HEK293 (cell line): Measurements from ENCODE around the gene H3-3A.

Experiments used
- CTCF ChIA-PET: fragments of 350-600 bp; formaldehyde crosslinking; extraction: SDS; loops from one replicate; lab custom pipeline; 2021; ENCODE audit warnings: antibody characterized with exemption; lab: Yijun Ruan, JAX
- POLR2A ChIA-PET: fragments of 300-600 bp; formaldehyde crosslinking; extraction: SDS; loops from one replicate; lab custom pipeline; 2020; ENCODE audit warnings: antibody characterized with exemption, inconsistent platforms; lab: Yijun Ruan, JAX
- H3K27ac ChIP-seq: fragments of 200-500 bp; sonication (Bioruptor generic); 2 replicates; pipeline ENCODE4 v1.5.1; 2014; ENCODE audit warnings: low read depth, low read length, control low read depth, inconsistent platforms; ENCODE audit errors: extremely low read depth
- H3K36me3 ChIP-seq, 2 experiments: fragments of 200-500 bp in 1 of 2; sonication (Bioruptor generic) in 1 of 2; 1 replicate in 1 of 2; 2 replicates in 1 of 2; pipeline ENCODE4 v1.5.1; 2014 to 2017; ENCODE audit warnings: inconsistent platforms in 2 of 2, low read length in 2 of 2; ENCODE audit not compliant: control insufficient read depth in 2 of 2, insufficient read depth in 1 of 2
- H3K4me1 ChIP-seq: fragments of 200-500 bp; sonication (Bioruptor generic); 2 replicates; pipeline ENCODE4 v1.5.1; 2014; ENCODE audit warnings: mild to moderate bottlenecking, low read length, inconsistent platforms; ENCODE audit not compliant: control insufficient read depth, insufficient read depth
- H3K4me3 ChIP-seq: 2 replicates; pipeline ENCODE4 v1.5.1; 2011; ENCODE audit warnings: low read depth, mild to moderate bottlenecking, control low read depth, low read length, moderate library complexity
- H3K9me3 ChIP-seq: fragments of 200-500 bp; sonication (Bioruptor generic); 2 replicates; pipeline ENCODE4 v1.5.1; 2014; ENCODE audit warnings: low read depth, low read length, inconsistent platforms; ENCODE audit not compliant: control insufficient read depth, insufficient read depth
- GLIS1 ChIP-seq: fragments of 450-650 bp; formaldehyde crosslinking; IDR thresholded peaks from 2 replicates; pipeline ENCODE4 v1.5.1; 2016; ENCODE audit warnings: missing biosample characterization, missing genetic modification characterization
- SALL2 ChIP-seq: fragments of 450-650 bp; formaldehyde crosslinking; IDR thresholded peaks from 2 replicates; pipeline ENCODE4 v1.5.0; 2017; ENCODE audit warnings: missing biosample characterization, mild to moderate bottlenecking, missing genetic modification characterization, borderline replicate concordance
- WT1 ChIP-seq: fragments of 450-650 bp; formaldehyde crosslinking; IDR thresholded peaks from 2 replicates; pipeline ENCODE4 v1.5.1; 2016; ENCODE audit warnings: missing biosample characterization, missing genetic modification characterization
- ZBTB17 ChIP-seq: fragments of 450-650 bp; formaldehyde crosslinking; IDR thresholded peaks from 2 replicates; pipeline ENCODE4 v1.5.1; 2016; ENCODE audit warnings: missing biosample characterization, missing genetic modification characterization
- ZBTB8A ChIP-seq: fragments of 450-650 bp; formaldehyde crosslinking; IDR thresholded peaks from 2 replicates; pipeline ENCODE4 v1.5.1; 2016; ENCODE audit warnings: missing biosample characterization, missing genetic modification characterization
- ZFP37 ChIP-seq: fragments of 450-650 bp; formaldehyde crosslinking; IDR thresholded peaks from 2 replicates; pipeline ENCODE4 v1.5.1; 2016; ENCODE audit warnings: missing biosample characterization, missing genetic modification characterization
- ZFP69B ChIP-seq: fragments of 450-650 bp; formaldehyde crosslinking; IDR thresholded peaks from 2 replicates; pipeline ENCODE4 v1.5.1; 2016; ENCODE audit warnings: missing biosample characterization, missing genetic modification characterization
- ZNF133 ChIP-seq: fragments of 450-650 bp; formaldehyde crosslinking; IDR thresholded peaks from 2 replicates; pipeline ENCODE4 v1.5.1; 2016; ENCODE audit warnings: missing biosample characterization, missing genetic modification characterization
- ZNF223 ChIP-seq: fragments of 450-650 bp; formaldehyde crosslinking; IDR thresholded peaks from 2 replicates; pipeline ENCODE4 v1.5.1; 2016; ENCODE audit warnings: missing biosample characterization, missing genetic modification characterization
- ZNF23 ChIP-seq: fragments of 450-650 bp; formaldehyde crosslinking; IDR thresholded peaks from 2 replicates; pipeline ENCODE4 v1.5.1; 2016; ENCODE audit warnings: missing biosample characterization, missing genetic modification characterization, borderline replicate concordance
- ZNF292 ChIP-seq: fragments of 450-650 bp; formaldehyde crosslinking; IDR thresholded peaks from 2 replicates; pipeline ENCODE4 v1.5.1; 2016; ENCODE audit warnings: low read depth, missing biosample characterization, missing genetic modification characterization, borderline replicate concordance
- ZNF366 ChIP-seq: fragments of 450-650 bp; formaldehyde crosslinking; conservative IDR thresholded peaks from 2 replicates; pipeline ENCODE4 v1.5.1; 2016; ENCODE audit warnings: missing biosample characterization, missing genetic modification characterization
- ZNF561 ChIP-seq: fragments of 450-650 bp; IDR thresholded peaks from 2 replicates; pipeline ENCODE4 v1.5.1; 2018; ENCODE audit warnings: missing biosample characterization, missing genetic modification characterization, borderline replicate concordance
- ZNF600 ChIP-seq: fragments of 450-650 bp; formaldehyde crosslinking; IDR thresholded peaks from 2 replicates; pipeline ENCODE4 v1.5.1; 2016; ENCODE audit warnings: missing biosample characterization, missing genetic modification characterization
- ZSCAN16 ChIP-seq: fragments of 450-650 bp; formaldehyde crosslinking; IDR thresholded peaks from 2 replicates; pipeline ENCODE4 v1.5.1; 2016; ENCODE audit warnings: missing biosample characterization, missing genetic modification characterization
- TF ChIP-seq, protein P1 (sequence below): fragments of 450-650 bp; formaldehyde crosslinking; IDR thresholded peaks from 2 replicates; pipeline ENCODE4 v1.5.1; 2017; ENCODE audit warnings: missing biosample characterization, missing genetic modification characterization
- TF ChIP-seq, protein P2 (sequence below): fragments of 450-650 bp; formaldehyde crosslinking; IDR thresholded peaks from 2 replicates; pipeline ENCODE4 v1.5.1; 2016; ENCODE audit warnings: missing biosample characterization, missing genetic modification characterization
- TF ChIP-seq, protein P3 (sequence below): IDR thresholded peaks from 2 replicates; pipeline ENCODE4 v1.6.1; 2011; ENCODE audit warnings: mild to moderate bottlenecking, low read depth, low read length, borderline replicate concordance

The H3-3A gene

DNA sequence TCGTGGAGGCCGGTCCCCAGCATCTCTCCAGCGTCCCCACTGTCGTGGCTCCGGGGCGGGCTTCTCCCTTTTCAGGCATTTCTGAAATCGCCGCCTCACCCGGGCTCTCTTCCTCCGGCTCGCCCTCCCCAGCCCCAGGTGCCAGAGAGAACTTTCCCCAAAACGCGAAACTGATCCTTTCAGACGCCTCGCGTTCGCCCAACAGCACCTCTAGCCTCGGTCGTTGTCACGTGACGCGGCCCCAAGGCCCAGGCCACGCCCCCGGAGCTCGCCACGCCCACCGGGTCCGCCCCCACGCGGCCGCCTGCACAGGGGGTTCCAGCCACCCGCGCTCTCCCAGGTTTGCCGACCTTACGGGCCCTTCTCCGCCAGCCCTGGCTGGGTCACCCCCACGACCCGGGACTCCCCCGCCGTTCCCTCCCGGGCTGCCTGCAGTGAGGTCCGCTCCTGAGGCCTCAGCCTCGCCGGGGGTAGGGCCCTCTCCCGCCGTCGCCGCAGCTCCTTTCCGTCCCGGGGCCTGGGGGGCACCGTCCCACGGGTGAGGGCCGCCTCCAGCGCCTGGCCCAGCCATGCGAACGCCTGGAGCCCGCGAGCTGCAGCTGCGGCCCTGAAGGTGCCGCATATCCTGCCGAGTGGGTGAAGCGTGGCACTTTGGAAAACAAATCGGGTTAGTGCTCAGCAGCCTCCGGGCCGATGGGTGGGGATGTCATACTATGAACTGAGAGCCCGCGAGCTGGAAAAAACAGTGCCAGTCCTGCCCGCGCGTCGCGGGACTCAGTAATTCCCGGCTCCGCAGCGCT is 21.0 kb downstream of the H3-3A start (continued):
- TF ChIP-seq ZFP37 (peak; percentile 85), ZNF133 (no peak), ZNF292 (no peak), WT1 (tag by site-specific recombination) (0 out of 2 replicates have a peak, but pooled peaks have one; percentile 13), ZNF561 (tag by site-specific recombination) (peak; percentile 94), ZNF600 (tag by site-specific recombination) (peak; percentile 39), ZBTB8A (tag by site-specific recombination) (peak; percentile 89), ZNF23 (tag by site-specific recombination) (no peak), ZBTB17 (tag by site-specific recombination) (peak; percentile 86), ZNF366 (tag by site-specific recombination) (0 out of 2 replicates have a peak, but pooled peaks have one; percentile 26)
- TF ChIP-seq, protein P1, sequence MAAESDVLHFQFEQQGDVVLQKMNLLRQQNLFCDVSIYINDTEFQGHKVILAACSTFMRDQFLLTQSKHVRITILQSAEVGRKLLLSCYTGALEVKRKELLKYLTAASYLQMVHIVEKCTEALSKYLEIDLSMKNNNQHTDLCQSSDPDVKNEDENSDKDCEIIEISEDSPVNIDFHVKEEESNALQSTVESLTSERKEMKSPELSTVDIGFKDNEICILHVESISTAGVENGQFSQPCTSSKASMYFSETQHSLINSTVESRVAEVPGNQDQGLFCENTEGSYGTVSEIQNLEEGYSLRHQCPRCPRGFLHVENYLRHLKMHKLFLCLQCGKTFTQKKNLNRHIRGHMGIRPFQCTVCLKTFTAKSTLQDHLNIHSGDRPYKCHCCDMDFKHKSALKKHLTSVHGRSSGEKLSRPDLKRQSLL (tag by site-specific recombination), result peak; percentile 45; the same call in 1 of the 2 replicates
- TF ChIP-seq, protein P2, sequence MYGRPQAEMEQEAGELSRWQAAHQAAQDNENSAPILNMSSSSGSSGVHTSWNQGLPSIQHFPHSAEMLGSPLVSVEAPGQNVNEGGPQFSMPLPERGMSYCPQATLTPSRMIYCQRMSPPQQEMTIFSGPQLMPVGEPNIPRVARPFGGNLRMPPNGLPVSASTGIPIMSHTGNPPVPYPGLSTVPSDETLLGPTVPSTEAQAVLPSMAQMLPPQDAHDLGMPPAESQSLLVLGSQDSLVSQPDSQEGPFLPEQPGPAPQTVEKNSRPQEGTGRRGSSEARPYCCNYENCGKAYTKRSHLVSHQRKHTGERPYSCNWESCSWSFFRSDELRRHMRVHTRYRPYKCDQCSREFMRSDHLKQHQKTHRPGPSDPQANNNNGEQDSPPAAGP (tag by site-specific recombination), result peak; percentile 63

DNA sequence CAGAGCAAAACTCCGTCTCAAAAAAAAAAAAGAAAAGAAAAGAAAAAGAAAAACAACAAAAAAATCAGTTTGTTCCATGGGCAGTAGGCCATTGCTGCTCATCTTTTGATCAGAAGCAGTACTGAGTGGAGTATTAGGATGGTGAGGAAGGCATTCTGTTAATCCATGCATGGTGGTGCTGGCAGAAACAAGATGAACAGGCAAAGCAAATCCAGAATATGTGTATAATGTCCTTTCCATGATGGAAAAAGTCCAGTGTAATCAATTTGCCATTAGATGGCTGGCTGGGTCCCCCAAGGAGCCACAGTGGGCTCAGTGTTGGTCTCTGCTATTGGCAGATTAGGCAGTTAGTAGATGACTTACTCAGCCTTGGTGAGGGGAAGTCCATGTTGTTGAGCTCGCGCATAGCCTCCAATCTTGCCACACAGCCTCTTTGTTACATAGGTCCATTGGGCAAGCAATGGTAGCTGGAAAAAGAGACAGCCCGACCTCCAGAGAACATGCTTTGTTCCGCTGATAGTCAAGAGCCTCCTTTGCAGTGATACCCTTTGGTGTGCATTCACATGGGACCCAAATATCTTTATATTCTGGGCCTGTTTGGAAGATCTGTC is 23.3 kb downstream of the H3-3A start:
- ChIA-PET POLR2A (interaction anchor here (1.0 to 1.1 kb wide), 2 partner anchors 10 to 23 kb away, joined by 3 to 4 read pairs; partner anchors contain the start of gene H3-3A), CTCF (interaction anchor here (0.5 to 1.2 kb wide), 3 partner anchors 21 to 767 kb away, joined by 3 read pairs; no protein-coding TSS in a partner anchor)

DNA sequence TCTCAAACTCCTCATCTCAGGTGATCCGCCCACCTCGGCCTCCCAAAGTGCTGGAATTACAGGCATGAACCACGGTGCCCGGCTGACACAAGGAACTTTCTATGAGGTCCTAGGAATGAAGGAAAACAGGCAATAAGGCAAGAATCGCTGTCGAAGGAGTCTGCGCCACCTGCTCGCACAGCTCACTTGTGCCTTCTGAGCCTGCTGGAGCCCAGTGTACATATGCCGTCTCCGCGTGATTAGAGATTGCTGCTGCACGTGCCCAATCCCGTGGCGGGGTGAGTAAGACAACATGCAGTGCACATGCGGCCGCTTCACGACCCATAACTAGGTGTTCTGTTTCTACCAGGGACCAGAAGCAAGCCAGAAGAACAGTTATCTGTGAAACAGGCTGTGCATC is 24.3 kb downstream of the H3-3A start:
- TF ChIP-seq, protein P3, sequence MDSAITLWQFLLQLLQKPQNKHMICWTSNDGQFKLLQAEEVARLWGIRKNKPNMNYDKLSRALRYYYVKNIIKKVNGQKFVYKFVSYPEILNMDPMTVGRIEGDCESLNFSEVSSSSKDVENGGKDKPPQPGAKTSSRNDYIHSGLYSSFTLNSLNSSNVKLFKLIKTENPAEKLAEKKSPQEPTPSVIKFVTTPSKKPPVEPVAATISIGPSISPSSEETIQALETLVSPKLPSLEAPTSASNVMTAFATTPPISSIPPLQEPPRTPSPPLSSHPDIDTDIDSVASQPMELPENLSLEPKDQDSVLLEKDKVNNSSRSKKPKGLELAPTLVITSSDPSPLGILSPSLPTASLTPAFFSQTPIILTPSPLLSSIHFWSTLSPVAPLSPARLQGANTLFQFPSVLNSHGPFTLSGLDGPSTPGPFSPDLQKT, result no peak
- TF ChIP-seq SALL2 (tag by site-specific recombination) (no peak), ZFP69B (tag by site-specific recombination) (no peak)
- TF ChIP-seq, all 188 proteins: peak for 0
- H3K36me3 ChIP-seq, result peaks cover 0 to 5% of the 10 kb centered on the region in 2 experiments; a peak in 1 of 3 replicates
- ChIA-PET POLR2A (interaction anchor here (1.3 kb wide), 1 partner anchor 87 kb away, joined by 3 read pairs; the partner anchor contains the start of gene SDE2), CTCF (interaction anchor here (0.6 to 2.4 kb wide), 3 partner anchors 11 to 22 kb away, joined by 3 to 10 read pairs (median 3); no protein-coding TSS in a partner anchor)
- no peak overlapping the region for H3K27ac ChIP-seq
- no peak overlapping the region for H3K4me3 ChIP-seq
- H3K4me1 ChIP-seq, result no peaks in the 10 kb centered on the region
- no peaks in the 10 kb centered on the region for H3K9me3 ChIP-seq

More for the DNA sequence above, 23.3 kb downstream of the H3-3A start:
- Histone ChIP-seq H3K9me3 (no peaks in the 10 kb centered on the region), H3K4me3 (no peak overlapping the region), H3K36me3 (no peaks in the 10 kb centered on the region), H3K4me1 (no peaks in the 10 kb centered on the region), H3K27ac (no peak overlapping the region)
- TF ChIP-seq GLIS1 (peak; percentile 44), ZSCAN16 (tag by site-specific recombination) (no peak), ZBTB17 (tag by site-specific recombination) (0 out of 2 replicates have a peak, but pooled peaks have one; percentile 56), ZNF223 (tag by site-specific recombination) (peak; percentile 87)
